ENCODE results near the gene NEDD4L.

NEDD4L gene

DNA sequence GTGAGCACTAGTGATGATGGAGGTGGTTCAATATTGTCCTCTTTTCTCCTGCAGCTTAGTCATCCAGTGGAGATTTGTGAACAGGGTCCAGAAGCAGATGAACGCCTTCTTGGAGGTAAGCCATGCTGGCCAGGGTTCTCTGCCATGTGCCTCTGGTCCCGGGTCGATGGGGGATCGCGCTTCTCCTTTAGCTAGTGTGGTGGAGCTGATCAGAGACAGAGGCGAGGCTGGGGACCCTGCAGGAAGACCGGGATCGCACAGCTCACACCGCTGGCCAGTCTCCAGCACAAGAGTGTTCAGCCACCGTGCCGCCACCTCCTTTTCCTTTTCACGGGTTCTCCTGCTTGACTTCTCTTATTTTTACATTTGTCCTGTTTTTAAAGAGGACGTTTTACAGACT, 341.4 kb downstream of the NEDD4L start:
- no peak for DNase-seq
- Histone ChIP-seq H3K36me3 (no peaks in the 10 kb centered on the region), H3K4me1 (no peaks in the 10 kb centered on the region), H3K9me3 (no peaks in the 10 kb centered on the region), H3K4me3 (ENCODE audit: low read depth, low read length) (no peak overlapping the region), H3K27me3 (no peaks in the 10 kb centered on the region)
- TF ChIP-seq, protein P1, sequence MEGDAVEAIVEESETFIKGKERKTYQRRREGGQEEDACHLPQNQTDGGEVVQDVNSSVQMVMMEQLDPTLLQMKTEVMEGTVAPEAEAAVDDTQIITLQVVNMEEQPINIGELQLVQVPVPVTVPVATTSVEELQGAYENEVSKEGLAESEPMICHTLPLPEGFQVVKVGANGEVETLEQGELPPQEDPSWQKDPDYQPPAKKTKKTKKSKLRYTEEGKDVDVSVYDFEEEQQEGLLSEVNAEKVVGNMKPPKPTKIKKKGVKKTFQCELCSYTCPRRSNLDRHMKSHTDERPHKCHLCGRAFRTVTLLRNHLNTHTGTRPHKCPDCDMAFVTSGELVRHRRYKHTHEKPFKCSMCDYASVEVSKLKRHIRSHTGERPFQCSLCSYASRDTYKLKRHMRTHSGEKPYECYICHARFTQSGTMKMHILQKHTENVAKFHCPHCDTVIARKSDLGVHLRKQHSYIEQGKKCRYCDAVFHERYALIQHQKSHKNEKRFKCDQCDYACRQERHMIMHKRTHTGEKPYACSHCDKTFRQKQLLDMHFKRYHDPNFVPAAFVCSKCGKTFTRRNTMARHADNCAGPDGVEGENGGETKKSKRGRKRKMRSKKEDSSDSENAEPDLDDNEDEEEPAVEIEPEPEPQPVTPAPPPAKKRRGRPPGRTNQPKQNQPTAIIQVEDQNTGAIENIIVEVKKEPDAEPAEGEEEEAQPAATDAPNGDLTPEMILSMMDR (IDR thresholded peaks at IDR 0.05; ENCODE audit: low read depth, low read length): no peak

DNA sequence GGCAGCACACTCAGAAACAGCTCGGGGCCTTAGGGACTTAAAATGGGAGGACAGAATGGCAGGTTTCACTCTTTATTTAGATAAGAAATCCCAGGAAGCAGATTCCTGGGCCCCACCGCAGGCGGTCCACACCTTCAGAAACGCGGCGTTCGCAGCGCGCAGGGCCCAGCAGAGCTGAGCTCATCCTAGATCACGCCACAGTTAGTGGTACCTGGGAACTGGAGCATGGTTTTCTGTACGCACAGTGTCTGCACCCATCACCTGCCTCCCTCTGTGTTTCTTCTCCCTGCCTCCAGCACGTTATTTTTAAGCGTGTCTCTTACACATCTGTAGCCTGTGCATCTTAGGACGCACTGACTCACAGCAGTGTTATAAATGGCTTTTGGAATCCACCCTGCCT, 342.8 kb downstream of the NEDD4L start:
- no peak for DNase-seq
- Histone ChIP-seq H3K4me3 (ENCODE audit: low read depth, low read length) (no peak overlapping the region), H3K36me3 (no peaks in the 10 kb centered on the region), H3K4me1 (no peaks in the 10 kb centered on the region), H3K9me3 (no peaks in the 10 kb centered on the region), H3K27me3 (no peaks in the 10 kb centered on the region)
- TF ChIP-seq, protein P1 (IDR thresholded peaks at IDR 0.05; ENCODE audit: low read depth, low read length): no peak

DNA sequence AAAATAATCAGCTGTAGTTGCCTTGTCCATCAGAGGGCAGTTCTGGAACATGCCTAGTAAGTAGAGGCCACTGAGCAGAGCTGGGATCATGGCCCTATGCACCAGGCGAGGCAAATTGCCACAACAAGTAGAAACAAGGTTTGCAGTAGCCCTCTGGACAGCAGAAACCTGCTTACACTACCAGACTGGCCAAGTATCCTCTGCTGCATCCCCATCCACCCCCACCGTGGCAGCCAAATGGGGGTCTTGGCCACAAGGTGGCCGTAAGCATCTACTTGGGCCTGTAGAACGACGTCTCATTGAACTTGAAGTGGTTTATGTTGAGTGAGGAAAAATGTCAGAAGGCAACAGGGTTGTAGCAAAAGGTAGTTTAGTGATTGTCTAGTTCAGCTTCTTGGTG, 343.7 kb downstream of the NEDD4L start:
- TF ChIP-seq, protein P1 (IDR thresholded peaks at IDR 0.05; ENCODE audit: low read depth, low read length): no peak
- H3K36me3 ChIP-seq: no peaks in the 10 kb centered on the region
- no peaks in the 10 kb centered on the region for H3K27me3 ChIP-seq
- no peak for DNase-seq
- H3K4me1 ChIP-seq: no peaks in the 10 kb centered on the region
- no peak overlapping the region for H3K4me3 ChIP-seq (ENCODE audit: low read depth, low read length)
- no peaks in the 10 kb centered on the region for H3K9me3 ChIP-seq

DNA sequence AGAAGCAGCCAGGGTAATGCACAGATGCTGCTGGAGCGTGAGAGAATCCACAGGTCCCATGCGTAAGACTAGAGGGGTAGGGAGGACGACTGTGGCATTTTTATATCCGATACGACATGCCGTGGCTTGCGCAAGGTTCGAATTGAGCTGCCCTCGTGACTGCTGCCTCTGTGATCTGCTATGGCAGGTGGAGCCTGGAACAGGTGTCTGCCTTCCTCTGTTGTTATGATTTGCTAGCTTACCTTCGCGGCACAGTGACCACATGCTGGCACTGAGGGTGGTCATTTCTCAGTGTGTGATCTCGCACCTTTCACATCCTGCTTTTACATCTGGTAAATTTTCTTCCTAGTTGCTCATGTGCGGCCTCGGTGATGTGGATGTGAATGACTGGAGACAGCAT, 344.7 kb downstream of the NEDD4L start:
- no peaks in the 10 kb centered on the region for H3K4me1 ChIP-seq
- no peak overlapping the region for H3K4me3 ChIP-seq (ENCODE audit: low read depth, low read length)
- no peaks in the 10 kb centered on the region for H3K27me3 ChIP-seq
- no peak for DNase-seq
- H3K36me3 ChIP-seq: no peaks in the 10 kb centered on the region
- H3K9me3 ChIP-seq: no peaks in the 10 kb centered on the region
- TF ChIP-seq, protein P1 (IDR thresholded peaks at IDR 0.05; ENCODE audit: low read depth, low read length): no peak

DNA sequence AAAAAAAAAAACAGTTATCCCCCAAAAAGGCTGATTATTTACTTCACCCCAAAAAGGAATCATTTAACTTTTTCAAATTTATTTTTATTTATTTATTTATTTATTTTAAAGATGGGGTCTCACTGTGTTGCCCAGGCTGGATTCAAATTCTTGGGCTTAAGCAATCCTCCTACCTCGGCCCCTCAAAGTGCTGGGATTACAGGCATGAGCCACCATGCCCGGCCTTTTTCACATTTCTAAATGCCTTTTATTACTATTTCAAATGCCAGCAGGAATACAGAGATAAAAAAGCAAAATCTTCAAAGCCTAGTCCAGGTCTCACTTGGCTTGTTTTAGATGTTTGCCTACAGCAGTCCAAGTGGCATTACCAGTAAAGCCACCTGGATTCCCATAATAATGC, 345.7 kb downstream of the NEDD4L start:
- no peaks in the 10 kb centered on the region for H3K36me3 ChIP-seq

DNA sequence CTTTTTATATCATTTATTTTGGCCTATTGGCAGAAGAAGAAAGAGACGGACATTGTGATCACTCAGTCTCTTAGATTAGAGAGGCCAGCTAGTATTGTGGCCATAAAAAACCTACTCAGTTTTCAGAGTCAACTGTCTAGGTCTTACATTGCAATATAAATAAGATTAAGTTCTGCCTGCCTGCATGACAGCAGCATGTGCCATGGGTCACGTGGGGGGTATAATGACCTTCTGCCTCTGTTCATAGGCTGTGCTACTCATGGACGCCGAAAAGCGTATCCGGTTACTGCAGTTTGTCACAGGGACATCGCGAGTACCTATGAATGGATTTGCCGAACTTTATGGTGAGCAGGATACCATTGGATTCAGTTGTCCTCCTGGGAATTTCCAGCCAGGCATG, 346.4 kb downstream of the NEDD4L start:
- H3K4me1 ChIP-seq: no peaks in the 10 kb centered on the region
- no peak for DNase-seq
- no peaks in the 10 kb centered on the region for H3K9me3 ChIP-seq
- H3K36me3 ChIP-seq: no peaks in the 10 kb centered on the region
- no peaks in the 10 kb centered on the region for H3K27me3 ChIP-seq
- TF ChIP-seq, protein P1 (IDR thresholded peaks at IDR 0.05; ENCODE audit: low read depth, low read length): no peak
- no peak overlapping the region for H3K4me3 ChIP-seq (ENCODE audit: low read depth, low read length)

More for the DNA sequence above, 345.7 kb downstream of the NEDD4L start:
- H3K9me3 ChIP-seq: no peaks in the 10 kb centered on the region
- no peaks in the 10 kb centered on the region for H3K27me3 ChIP-seq
- H3K4me3 ChIP-seq (ENCODE audit: low read depth, low read length): no peak overlapping the region
- TF ChIP-seq, protein P1 (IDR thresholded peaks at IDR 0.05; ENCODE audit: low read depth, low read length): no peak
- DNase-seq: no peak
- no peaks in the 10 kb centered on the region for H3K4me1 ChIP-seq
